ENCODE measurements around the gene NDUFS8. TPM values are rescaled to one million over a fixed set of nuclear protein-coding genes. Genes with fewer than 3 reads are reported as not detected.

The NDUFS8 gene
- total RNA-seq, 1 experiment from 2014 or later: 221 TPM

GRCh38 chr11:68040957-68041591, 10.6 kb downstream of the NDUFS8 start (continued):
- TF ChIP-seq, protein P1, sequence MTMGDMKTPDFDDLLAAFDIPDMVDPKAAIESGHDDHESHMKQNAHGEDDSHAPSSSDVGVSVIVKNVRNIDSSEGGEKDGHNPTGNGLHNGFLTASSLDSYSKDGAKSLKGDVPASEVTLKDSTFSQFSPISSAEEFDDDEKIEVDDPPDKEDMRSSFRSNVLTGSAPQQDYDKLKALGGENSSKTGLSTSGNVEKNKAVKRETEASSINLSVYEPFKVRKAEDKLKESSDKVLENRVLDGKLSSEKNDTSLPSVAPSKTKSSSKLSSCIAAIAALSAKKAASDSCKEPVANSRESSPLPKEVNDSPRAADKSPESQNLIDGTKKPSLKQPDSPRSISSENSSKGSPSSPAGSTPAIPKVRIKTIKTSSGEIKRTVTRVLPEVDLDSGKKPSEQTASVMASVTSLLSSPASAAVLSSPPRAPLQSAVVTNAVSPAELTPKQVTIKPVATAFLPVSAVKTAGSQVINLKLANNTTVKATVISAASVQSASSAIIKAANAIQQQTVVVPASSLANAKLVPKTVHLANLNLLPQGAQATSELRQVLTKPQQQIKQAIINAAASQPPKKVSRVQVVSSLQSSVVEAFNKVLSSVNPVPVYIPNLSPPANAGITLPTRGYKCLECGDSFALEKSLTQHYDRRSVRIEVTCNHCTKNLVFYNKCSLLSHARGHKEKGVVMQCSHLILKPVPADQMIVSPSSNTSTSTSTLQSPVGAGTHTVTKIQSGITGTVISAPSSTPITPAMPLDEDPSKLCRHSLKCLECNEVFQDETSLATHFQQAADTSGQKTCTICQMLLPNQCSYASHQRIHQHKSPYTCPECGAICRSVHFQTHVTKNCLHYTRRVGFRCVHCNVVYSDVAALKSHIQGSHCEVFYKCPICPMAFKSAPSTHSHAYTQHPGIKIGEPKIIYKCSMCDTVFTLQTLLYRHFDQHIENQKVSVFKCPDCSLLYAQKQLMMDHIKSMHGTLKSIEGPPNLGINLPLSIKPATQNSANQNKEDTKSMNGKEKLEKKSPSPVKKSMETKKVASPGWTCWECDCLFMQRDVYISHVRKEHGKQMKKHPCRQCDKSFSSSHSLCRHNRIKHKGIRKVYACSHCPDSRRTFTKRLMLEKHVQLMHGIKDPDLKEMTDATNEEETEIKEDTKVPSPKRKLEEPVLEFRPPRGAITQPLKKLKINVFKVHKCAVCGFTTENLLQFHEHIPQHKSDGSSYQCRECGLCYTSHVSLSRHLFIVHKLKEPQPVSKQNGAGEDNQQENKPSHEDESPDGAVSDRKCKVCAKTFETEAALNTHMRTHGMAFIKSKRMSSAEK (CRISPR knock-in tag; IDR thresholded peaks at IDR 0.05; ENCODE audit: borderline replicate concordance): no peak
- no peak for TF ChIP-seq CBFB (CRISPR knock-in tag; IDR thresholded peaks at IDR 0.05; ENCODE audit: low read depth)

DNA sequence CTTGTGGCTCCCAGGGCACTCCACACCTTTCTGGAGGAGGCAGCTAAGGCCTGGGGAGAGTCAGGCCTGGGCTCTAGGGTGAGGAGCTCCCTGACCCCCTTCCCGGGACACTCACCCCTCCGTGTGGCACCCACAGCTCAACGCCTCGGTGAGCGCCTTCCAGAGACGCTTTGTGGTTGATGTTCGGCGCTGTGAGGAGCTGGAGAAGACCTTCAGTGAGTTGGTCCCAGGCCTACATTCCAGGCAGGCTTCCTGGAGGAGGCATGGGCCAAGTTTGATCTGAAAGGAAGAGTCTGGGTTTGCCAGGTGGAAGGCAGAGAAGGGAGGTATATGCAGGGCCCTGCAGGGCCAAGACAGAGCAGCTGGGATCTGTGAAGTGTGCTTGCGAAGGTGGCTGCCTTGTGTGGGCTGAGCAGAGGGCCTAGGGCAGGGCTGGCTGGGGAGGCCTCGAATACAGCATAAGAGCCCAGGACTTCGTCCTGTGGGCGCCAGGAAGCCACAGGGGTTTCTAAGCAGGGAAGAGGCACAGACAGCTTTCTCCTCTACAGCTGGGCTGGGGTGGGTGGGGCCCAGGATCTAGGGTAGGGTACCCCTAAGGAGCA, 11.2 kb downstream of the NDUFS8 start:
- ATAC-seq (no peak), DNase-seq (ENCODE audit: low spot score) (no peak)
- Mint-ChIP-seq H3K9me3 (no peaks in the 10 kb centered on the region), H3K27ac (peak overlapping the region; percentile 96), H3K4me3 (no peak overlapping the region), H3K27me3 (ENCODE audit: low read depth) (no peaks in the 10 kb centered on the region), H3K4me1 (peaks cover 15% of the 10 kb centered on the region), H3K36me3 (no peaks in the 10 kb centered on the region)
- POLR2A ChIA-PET: interaction anchor here (0.6 kb wide), 1 partner anchor 55 kb away, joined by 3 read pairs; no protein-coding TSS in a partner anchor
- TF ChIP-seq, protein P2, sequence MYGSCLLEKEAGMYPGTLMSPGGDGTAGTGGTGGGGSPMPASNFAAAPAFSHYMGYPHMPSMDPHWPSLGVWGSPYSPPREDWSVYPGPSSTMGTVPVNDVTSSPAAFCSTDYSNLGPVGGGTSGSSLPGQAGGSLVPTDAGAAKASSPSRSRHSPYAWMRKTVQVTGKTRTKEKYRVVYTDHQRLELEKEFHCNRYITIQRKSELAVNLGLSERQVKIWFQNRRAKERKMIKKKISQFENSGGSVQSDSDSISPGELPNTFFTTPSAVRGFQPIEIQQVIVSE (CRISPR knock-in tag; IDR thresholded peaks at IDR 0.05; ENCODE audit: borderline replicate concordance): no peak
- TF ChIP-seq IRF1 (CRISPR knock-in tag; IDR thresholded peaks at IDR 0.05) (no peak), TP53 (CRISPR knock-in tag; IDR thresholded peaks at IDR 0.05) (no peak), FOXJ3 (CRISPR knock-in tag; IDR thresholded peaks at IDR 0.05; ENCODE audit: borderline replicate concordance) (no peak), ZNF317 (CRISPR knock-in tag; IDR thresholded peaks at IDR 0.05; ENCODE audit: borderline replicate concordance, low read depth) (no peak), ZNF138 (CRISPR knock-in tag; conservative IDR thresholded peaks at IDR 0.05) (no peak), RELA (CRISPR knock-in tag; IDR thresholded peaks at IDR 0.05; ENCODE audit: borderline replicate concordance) (no peak), ZNF263 (CRISPR knock-in tag; IDR thresholded peaks at IDR 0.05; ENCODE audit: low read depth) (no peak), TCF7 (CRISPR knock-in tag; IDR thresholded peaks at IDR 0.05; ENCODE audit: low read depth) (no peak)
- TF ChIP-seq, protein P3, sequence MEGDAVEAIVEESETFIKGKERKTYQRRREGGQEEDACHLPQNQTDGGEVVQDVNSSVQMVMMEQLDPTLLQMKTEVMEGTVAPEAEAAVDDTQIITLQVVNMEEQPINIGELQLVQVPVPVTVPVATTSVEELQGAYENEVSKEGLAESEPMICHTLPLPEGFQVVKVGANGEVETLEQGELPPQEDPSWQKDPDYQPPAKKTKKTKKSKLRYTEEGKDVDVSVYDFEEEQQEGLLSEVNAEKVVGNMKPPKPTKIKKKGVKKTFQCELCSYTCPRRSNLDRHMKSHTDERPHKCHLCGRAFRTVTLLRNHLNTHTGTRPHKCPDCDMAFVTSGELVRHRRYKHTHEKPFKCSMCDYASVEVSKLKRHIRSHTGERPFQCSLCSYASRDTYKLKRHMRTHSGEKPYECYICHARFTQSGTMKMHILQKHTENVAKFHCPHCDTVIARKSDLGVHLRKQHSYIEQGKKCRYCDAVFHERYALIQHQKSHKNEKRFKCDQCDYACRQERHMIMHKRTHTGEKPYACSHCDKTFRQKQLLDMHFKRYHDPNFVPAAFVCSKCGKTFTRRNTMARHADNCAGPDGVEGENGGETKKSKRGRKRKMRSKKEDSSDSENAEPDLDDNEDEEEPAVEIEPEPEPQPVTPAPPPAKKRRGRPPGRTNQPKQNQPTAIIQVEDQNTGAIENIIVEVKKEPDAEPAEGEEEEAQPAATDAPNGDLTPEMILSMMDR (IDR thresholded peaks at IDR 0.05): no peak
- TF ChIP-seq, protein P4, sequence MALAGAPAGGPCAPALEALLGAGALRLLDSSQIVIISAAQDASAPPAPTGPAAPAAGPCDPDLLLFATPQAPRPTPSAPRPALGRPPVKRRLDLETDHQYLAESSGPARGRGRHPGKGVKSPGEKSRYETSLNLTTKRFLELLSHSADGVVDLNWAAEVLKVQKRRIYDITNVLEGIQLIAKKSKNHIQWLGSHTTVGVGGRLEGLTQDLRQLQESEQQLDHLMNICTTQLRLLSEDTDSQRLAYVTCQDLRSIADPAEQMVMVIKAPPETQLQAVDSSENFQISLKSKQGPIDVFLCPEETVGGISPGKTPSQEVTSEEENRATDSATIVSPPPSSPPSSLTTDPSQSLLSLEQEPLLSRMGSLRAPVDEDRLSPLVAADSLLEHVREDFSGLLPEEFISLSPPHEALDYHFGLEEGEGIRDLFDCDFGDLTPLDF (CRISPR knock-in tag; IDR thresholded peaks at IDR 0.05): no peak
- CTCF ChIA-PET: interaction anchor here (0.9 to 2.0 kb wide), 8 partner anchors 9 to 216 kb away, joined by 3 to 8 read pairs (median 4); no protein-coding TSS in a partner anchor

Data from WTC11 (cell line).